NOMO-1 (cell line): ENCODE measurements around the gene TSPEAR.
"Not testable (repeated sequence)": the region's sequence is repeated elsewhere in the genome, so short reads cannot be mapped to it uniquely, and the experiment has no call there.

Source experiments
- DNase-seq, 2 experiments: peaks; one replicate each; lab custom pipeline; 2025; ENCODE audit not compliant: unreplicated experiment in 2 of 2; lab: John Stamatoyannopoulos, UW

Gene TSPEAR

GRCh38 chr21:44703731-44704635 lies 7.4 kb downstream of the TSPEAR start:
- no peak for DNase-seq

GRCh38 chr21:44702973-44703730 lies 8.2 kb downstream of the TSPEAR start:
- no peak for DNase-seq

DNA sequence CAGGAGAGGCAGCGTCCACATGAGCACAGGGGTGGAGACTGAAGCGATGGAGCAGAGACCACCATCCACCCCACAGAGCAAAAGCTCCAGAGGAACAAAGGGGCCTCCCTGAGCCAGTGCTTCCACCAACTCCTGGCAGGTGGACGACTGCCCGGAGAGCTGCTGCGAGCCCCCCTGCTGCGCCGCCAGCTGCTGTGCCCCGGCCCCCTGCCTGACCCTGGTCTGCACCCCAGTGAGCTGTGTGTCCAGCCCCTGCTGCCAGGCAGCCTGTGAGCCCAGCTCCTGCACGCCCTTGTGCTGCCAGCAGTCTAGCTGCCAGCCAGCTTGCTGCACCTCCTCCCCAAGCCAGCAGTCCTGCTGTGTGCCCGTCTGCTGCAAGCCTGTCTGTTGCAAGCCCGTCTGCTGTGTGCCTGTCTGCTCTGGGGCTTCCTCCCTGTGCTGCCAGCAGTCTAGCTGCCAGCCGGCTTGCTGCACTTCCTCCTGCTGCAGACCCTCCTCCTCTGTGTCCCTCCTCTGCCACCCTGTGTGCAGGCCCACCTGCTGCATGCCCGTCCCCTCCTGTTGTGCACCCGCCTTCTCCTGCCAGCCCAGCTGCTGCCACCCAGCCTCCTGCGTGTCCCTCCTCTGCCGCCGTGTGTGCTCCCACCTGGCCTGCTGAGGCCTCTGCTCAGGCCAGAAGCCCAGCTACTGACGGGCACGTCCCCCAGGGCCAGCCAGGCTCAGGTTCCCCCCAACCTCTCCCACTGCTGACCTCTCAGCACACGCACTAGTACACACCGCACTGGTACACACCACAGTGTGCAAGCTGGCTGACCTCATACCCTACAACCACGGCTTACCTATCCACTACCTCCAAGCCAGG lies 9.0 kb downstream of the TSPEAR start:
- no peak for DNase-seq

DNA sequence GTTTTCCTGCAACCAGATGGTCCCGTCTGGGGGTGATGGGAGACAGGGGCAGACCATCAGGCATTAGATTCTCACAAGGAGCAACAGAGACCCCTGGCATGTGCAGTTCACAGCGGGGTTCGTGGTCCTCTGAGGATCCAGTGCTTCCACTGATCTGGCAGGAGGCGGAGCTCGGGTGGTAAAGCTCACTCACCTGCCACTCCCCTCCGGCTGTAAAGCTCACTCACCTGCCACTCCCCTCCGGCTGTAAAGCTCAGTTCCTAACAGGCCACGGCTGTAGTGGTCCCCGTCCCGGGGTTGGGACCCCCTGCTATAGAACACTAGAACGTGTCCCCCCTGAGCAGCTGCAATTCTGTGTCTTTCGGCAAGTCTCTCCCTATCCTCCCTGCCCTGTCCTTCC lies 9.8 kb downstream of the TSPEAR start:
- no peak for DNase-seq

- DNase-seq, result no peak
Measured at GRCh38 chr21:44701023-44701400, 10.4 kb downstream of the TSPEAR start.

- DNase-seq, result no peak
Measured at GRCh38 chr21:44700101-44701022, 11.0 kb downstream of the TSPEAR start.

DNA sequence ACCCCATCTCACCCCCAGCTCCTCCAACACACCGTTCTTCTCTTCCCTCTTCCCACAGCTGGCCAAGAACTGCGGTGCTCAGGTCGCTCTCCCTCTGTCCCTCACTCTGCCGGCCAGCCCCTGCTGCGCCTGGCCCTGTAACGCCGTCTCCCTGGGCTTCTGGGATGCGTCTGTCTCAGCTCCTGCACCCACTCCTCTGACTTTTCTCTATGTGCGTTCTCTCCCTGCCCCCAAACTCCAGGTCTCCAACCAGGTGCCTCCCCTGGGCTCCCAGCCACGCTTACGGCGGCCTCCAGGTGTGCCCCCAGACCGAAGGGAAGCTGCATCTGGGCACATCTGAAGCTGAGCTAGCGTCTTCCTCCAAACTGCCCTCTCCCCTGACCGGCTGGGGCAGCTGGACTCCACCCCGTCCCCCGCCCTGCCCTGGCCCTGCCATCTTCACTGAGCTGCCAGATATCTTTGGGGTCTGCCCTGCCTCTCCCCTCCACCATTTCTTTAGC lies 11.8 kb downstream of the TSPEAR start:
- no peak for DNase-seq

- no peak for DNase-seq
Measured at GRCh38 chr21:44697811-44698734, 13.3 kb downstream of the TSPEAR start.

GRCh38 chr21:44697172-44697810 lies 14.1 kb downstream of the TSPEAR start, which contains the start of gene KRTAP10-12:
Gene KRTAP10-12, plus strand, starts transcription at chr21:44697172. Its CDS starts 30 bp downstream, at chr21:44697202.
- not testable (repeated sequence) for DNase-seq

- no peak for DNase-seq
Measured at GRCh38 chr21:44696572-44696971, 14.8 kb downstream of the TSPEAR start.

DNA sequence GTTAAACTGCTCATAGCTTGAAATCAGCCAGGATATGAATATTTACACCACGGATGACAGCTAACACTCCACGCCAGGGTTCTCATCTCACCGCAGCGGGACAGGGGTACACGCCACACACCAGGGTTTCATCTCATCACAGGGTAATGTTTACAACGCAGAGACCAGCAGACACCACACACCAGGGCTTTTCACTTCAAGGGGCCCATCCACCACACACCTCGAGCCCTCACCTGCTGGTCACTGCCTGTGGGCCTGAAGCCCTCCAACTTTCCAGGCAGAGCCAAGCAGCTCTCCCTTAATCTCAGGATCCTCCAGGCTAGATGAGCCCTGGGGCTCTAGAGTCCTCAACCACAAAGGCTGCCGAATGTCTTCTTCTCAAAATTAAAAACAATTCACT lies 15.7 kb downstream of the TSPEAR start:
- DNase-seq, result no peak

DNA sequence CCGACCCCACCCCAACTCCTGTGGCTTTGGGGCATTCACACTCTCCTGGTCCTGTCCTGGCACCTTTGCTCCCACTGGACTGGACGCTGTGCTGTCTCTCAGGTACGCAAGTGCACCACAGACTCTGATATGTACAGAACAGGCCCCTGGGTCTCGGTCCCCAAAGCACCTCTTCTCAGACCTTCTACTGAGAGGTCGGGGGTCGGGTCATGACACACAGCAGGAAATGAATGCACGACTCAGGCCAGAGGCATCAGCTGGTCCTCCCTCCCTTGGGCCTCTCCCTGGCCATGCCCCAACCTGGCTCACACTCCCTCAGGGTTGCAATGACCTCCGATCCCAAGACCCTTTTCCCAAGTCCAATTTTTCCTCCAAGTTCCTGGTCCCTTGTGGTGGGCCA lies 16.2 kb downstream of the TSPEAR start:
- DNase-seq, result no peak

DNA sequence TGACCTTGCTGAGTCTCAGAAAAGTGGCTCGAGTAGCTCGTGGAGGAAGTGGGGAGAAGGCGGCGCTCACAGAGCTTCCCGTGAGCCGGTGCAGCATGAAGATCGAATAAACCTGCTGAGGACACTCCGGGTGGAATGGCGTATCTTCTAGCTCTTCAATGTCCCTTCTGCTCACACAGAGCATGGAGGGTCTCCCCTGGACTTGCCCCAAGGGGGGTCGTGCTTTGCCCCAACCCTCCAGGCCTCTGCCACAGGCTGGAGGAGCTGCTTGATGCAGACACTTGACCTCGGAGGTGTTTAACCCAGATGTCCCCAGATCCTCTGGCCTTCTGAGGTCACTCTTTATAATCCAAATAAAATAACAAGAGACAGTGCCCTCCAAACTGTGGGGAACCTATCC lies 16.6 kb downstream of the TSPEAR start:
- no peak for DNase-seq

DNA sequence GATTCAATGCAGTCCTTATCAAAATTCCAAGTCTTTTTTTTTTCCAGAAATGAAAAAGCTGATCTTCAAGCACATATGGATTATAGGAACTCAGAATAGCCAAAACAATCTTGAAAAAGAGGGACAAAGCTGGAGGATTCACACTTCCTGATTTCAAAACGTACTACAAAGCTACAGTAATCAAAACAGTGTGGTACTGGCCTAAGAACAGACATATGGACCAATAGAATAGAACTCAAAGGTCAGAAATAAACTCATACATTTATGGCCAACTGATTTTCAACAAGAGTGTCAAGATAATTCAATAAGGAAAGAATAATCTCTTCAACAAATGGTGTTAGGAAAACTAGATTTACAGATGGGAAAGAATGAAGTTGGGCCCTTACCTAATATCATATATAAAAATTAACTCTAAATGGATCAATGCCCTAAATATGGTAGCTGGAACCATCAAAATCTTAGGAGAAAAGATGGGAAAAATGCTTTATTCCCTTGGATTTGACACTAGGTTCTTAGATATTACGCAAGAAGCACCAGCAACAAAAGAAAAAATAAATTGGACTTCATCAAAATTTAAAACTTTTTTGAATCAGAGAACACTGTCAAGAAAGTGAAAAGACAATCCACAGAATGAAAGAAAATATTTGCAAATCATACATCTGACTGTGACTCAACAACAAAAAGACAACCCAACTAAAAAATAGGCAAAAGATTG lies 18.4 kb downstream of the TSPEAR start:
- DNase-seq, result no peak

DNA sequence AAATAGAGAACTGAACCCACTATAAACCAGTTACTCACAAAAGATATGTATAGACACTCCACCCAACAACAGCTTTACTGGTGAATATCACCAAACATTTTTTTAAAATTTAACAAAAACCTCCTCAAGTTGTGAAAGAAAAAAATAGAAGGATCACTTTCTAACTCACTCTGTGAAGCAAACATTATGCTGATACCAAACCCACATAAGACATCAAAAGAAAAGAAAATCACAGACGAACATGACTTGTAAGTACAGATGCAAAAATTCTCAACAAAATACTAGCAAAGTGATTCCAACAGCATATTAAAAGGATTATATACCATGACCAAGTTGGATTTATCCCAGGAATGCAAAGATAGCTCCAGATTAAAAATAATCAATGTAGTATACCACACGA lies 19.7 kb downstream of the TSPEAR start:
- DNase-seq, result no peak

GRCh38 chr21:44689740-44690139 lies 21.6 kb downstream of the TSPEAR start:
- DNase-seq, result not testable (repeated sequence)

DNA sequence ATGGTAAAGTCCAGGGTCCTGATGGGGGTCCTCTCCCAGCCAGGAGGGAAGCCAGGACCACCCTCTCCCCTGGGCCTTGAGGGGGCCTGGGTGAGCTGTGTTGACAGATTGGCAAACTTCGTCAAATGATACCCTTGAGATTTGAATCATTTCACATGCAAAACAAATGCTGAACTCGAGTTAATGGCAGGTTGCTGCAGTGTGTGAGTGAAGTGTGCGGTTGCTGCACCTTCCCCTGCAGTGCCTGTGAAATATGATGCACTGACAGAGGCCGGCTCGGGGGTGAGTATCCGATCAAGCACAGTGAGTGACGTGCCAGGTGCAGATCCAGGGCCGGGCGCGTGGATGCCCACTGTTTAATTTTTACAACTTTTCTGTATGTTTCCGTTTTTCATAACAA lies 23.7 kb downstream of the TSPEAR start:
- no peak for DNase-seq
